ENCODE data around the gene TENM4.

Gene TENM4

GRCh38 chr11:79427611-79428327 lies 13.1 kb downstream of the TENM4 start:
- intact Hi-C loops (cut with DNase I; ENCODE audit: low total_unique reads), result no loop called here
- no peak for TF ChIP-seq CTCF (IDR thresholded peaks at IDR 0.05)
- Histone ChIP-seq H3K27ac (no peak overlapping the region), H3K4me3 (no peak overlapping the region), H3K9me3 (no peaks in the 10 kb centered on the region), H3K27me3 (no peaks in the 10 kb centered on the region), H3K4me1 (peaks cover 0 to 33% (median 0%) of the 10 kb centered on the region in 4 donors), H3K36me3 (no peaks in the 10 kb centered on the region)
- no peak for DNase-seq

GRCh38 chr11:79427126-79427525 lies 13.7 kb downstream of the TENM4 start:
- Histone ChIP-seq H3K27ac (no peak overlapping the region), H3K27me3 (no peaks in the 10 kb centered on the region), H3K36me3 (no peaks in the 10 kb centered on the region), H3K4me1 (peaks cover 0 to 39% (median 2%) of the 10 kb centered on the region in 4 donors), H3K4me3 (no peak overlapping the region), H3K9me3 (no peaks in the 10 kb centered on the region)
- intact Hi-C loops (cut with DNase I; ENCODE audit: low total_unique reads), result no loop called here
- TF ChIP-seq CTCF (IDR thresholded peaks at IDR 0.05), result no peak
- DNase-seq, result no peak

DNA sequence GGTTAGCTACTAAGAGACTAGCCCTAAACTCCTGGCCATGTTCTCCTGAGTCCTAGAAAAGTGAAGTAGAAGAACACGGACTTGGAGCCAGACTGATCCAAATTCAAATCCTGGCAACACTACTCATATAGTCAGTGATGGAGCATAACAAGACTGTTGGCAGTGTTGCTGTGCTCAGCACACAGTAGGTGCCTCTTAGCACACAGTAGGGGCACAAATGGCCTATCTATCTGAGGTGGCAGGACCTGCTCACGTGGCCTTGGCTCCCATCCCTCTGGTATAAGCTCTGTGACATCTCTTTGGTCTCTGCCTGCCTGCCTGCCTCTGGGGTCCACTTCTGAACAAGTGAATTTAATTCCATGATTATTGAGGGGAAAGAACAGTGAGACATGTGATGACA lies 15.4 kb downstream of the TENM4 start:
- DNase-seq, result no peak
- Histone ChIP-seq H3K36me3 (no peaks in the 10 kb centered on the region), H3K4me3 (no peak overlapping the region), H3K4me1 (peaks cover 0 to 26% (median 3%) of the 10 kb centered on the region in 4 donors), H3K9me3 (no peaks in the 10 kb centered on the region), H3K27ac (no peak overlapping the region), H3K27me3 (no peaks in the 10 kb centered on the region)
- no peak for TF ChIP-seq CTCF (IDR thresholded peaks at IDR 0.05)
- intact Hi-C loops (cut with DNase I; ENCODE audit: low total_unique reads), result no loop called here

- no peak for DNase-seq
- H3K4me1 ChIP-seq, result peaks cover 0 to 18% (median 3%) of the 10 kb centered on the region in 4 donors
- intact Hi-C loops (cut with DNase I; ENCODE audit: low total_unique reads), result no loop called here
Measured at GRCh38 chr11:79423736-79424135, 17.1 kb downstream of the TENM4 start.

GRCh38 chr11:79422866-79423265 lies 18.0 kb downstream of the TENM4 start:
- TF ChIP-seq CTCF (IDR thresholded peaks at IDR 0.05), result no peak
- Histone ChIP-seq H3K4me1 (peaks cover 0 to 14% (median 3%) of the 10 kb centered on the region in 4 donors), H3K4me3 (no peak overlapping the region), H3K36me3 (no peaks in the 10 kb centered on the region), H3K27ac (peak overlapping the region; percentile 6 to 47), H3K9me3 (no peaks in the 10 kb centered on the region), H3K27me3 (no peaks in the 10 kb centered on the region)
- intact Hi-C loops (cut with DNase I; ENCODE audit: low total_unique reads), result no loop called here
- DNase-seq, result no peak

More at GRCh38 chr11:79423736-79424135, 17.1 kb downstream of the TENM4 start:
- TF ChIP-seq CTCF (IDR thresholded peaks at IDR 0.05), result no peak
- Histone ChIP-seq H3K4me3 (no peak overlapping the region), H3K27me3 (no peaks in the 10 kb centered on the region), H3K36me3 (no peaks in the 10 kb centered on the region), H3K9me3 (no peaks in the 10 kb centered on the region), H3K27ac (no peak overlapping the region)
